ENCODE data around the gene ITGA5.
A peak's percentile ranks its signal among the peaks of the same experiment; 100 is the strongest.

GRCh38 chr12:54439521-54440255, 20.6 kb upstream of the ITGA5 start:
- TF ChIP-seq MAX (IDR thresholded peaks at IDR 0.05) (no peak), EGR1 (IDR thresholded peaks at IDR 0.05; ENCODE audit: low read depth) (no peak), CTCF (IDR thresholded peaks at IDR 0.05 in 2 of 3, conservative IDR thresholded peaks at IDR 0.05 in 1 of 3; ENCODE audit: borderline replicate concordance in 1 of 3, insufficient read depth in 1 of 3, low read depth in 2 of 3, low read length in 2 of 3) (peak; percentile 67 to 92 (median 81)), REST (IDR thresholded peaks at IDR 0.05; ENCODE audit: low read depth) (no peak), POLR2A (IDR thresholded peaks at IDR 0.05; ENCODE audit: borderline replicate concordance, extremely low read depth, insufficient read depth, insufficient read length) (no peak), ZBTB33 (IDR thresholded peaks at IDR 0.05; ENCODE audit: extremely low read depth, insufficient replicate concordance, low read length) (no peak), YY1 (IDR thresholded peaks at IDR 0.05; ENCODE audit: extremely low read depth, insufficient replicate concordance, low read depth, low read length) (no peak), EZH2 (IDR thresholded peaks at IDR 0.05) (no peak), ZFX (IDR thresholded peaks at IDR 0.05) (no peak)
